PFSK-1 (cell line): ENCODE measurements around the gene PPP1R15B.

Experiments used
- POLR2AphosphoS5 ChIP-seq: IDR thresholded peaks from 2 replicates; pipeline ENCODE4 v1.6.1; 2012; ENCODE audit warnings: low read depth, mild to moderate bottlenecking, control low read depth, low read length, moderate library complexity
- REST ChIP-seq, 2 experiments: IDR thresholded peaks; 2 replicates each; pipeline versions ENCODE4 v1.6.1 to v1.8.0; 2011 to 2012; ENCODE audit warnings: low read depth in 2 of 2, low read length in 2 of 2, control low read depth in 1 of 2, inconsistent platforms in 1 of 2, mild to moderate bottlenecking in 1 of 2, moderate library complexity in 1 of 2; ENCODE audit not compliant: insufficient read depth in 1 of 2
- SIN3A ChIP-seq: IDR thresholded peaks from 2 replicates; pipeline ENCODE4 v1.6.1; 2012; ENCODE audit warnings: mild to moderate bottlenecking, low read length, moderate library complexity, borderline replicate concordance; ENCODE audit not compliant: insufficient read depth

GRCh38 chr1:204361341-204361771 lies 50.3 kb downstream of the PPP1R15B start:
- TF ChIP-seq SIN3A (no peak), REST (IDR thresholded peaks at IDR 0.05; ENCODE audit: insufficient read depth in 1 of 2, low read depth in 2 of 2, low read length in 2 of 2) (no peak), POLR2AphosphoS5 (no peak)
